HG03108 (cell line): ENCODE data around the gene SLC35F4.
A peak's percentile ranks its signal among the peaks of the same experiment; 100 is the strongest.

Source experiments
- ATAC-seq: cut with Tn5 transposase; IDR thresholded peaks from one replicate; pipeline ENCODE4 v1.9.1; 2021; ENCODE audit warnings: moderate library complexity; ENCODE audit not compliant: unreplicated experiment

Gene SLC35F4

GRCh38 chr14:57637901-57638300, 228.0 kb downstream of the SLC35F4 start:
- no peak for ATAC-seq

GRCh38 chr14:57634335-57634734, 231.6 kb downstream of the SLC35F4 start:
- ATAC-seq, result no peak

GRCh38 chr14:57632649-57633048, 233.2 kb downstream of the SLC35F4 start:
- ATAC-seq, result no peak

- ATAC-seq, result no peak
Observed at GRCh38 chr14:57617510-57617909, 248.4 kb downstream of the SLC35F4 start.

- no peak for ATAC-seq
Observed at GRCh38 chr14:57612946-57613345, 252.9 kb downstream of the SLC35F4 start.

- no peak for ATAC-seq
Observed at GRCh38 chr14:57611555-57612075, 254.3 kb downstream of the SLC35F4 start.

- ATAC-seq, result no peak
Observed at GRCh38 chr14:57610631-57611030, 255.3 kb downstream of the SLC35F4 start.

GRCh38 chr14:57609192-57610075, 256.5 kb downstream of the SLC35F4 start:
- no peak for ATAC-seq

- no peak for ATAC-seq
Observed at GRCh38 chr14:57607086-57607485, 258.8 kb downstream of the SLC35F4 start.

GRCh38 chr14:57583396-57583795, 282.5 kb downstream of the SLC35F4 start:
- no peak for ATAC-seq

GRCh38 chr14:57582746-57583145, 283.1 kb downstream of the SLC35F4 start:
- ATAC-seq, result no peak

- ATAC-seq, result no peak
Observed at GRCh38 chr14:57578801-57579200, 287.1 kb downstream of the SLC35F4 start.

- ATAC-seq, result no peak
Observed at GRCh38 chr14:57576498-57576897, 289.4 kb downstream of the SLC35F4 start.

GRCh38 chr14:57575482-57575881, 290.4 kb downstream of the SLC35F4 start:
- no peak for ATAC-seq

GRCh38 chr14:57574617-57575288, 291.1 kb downstream of the SLC35F4 start:
- ATAC-seq, result no peak

GRCh38 chr14:57573173-57573572, 292.7 kb downstream of the SLC35F4 start:
- no peak for ATAC-seq

GRCh38 chr14:57568554-57568953, 297.3 kb downstream of the SLC35F4 start:
- ATAC-seq, result no peak

GRCh38 chr14:57567220-57567619, 298.7 kb downstream of the SLC35F4 start:
- no peak for ATAC-seq

- ATAC-seq, result peak; percentile 88
Observed at GRCh38 chr14:57560681-57561080, 305.2 kb downstream of the SLC35F4 start.

- no peak for ATAC-seq
Observed at GRCh38 chr14:57559576-57559975, 306.3 kb downstream of the SLC35F4 start.

GRCh38 chr14:57549765-57550420, 316.0 kb downstream of the SLC35F4 start:
- no peak for ATAC-seq
